Inferior parietal cortex (tissue), 1 donor: ENCODE results near the gene CARD10.
"Not testable (repeated sequence)": the region's sequence is repeated elsewhere in the genome, so short reads cannot be mapped to it uniquely, and the experiment has no call there.

Source experiments
- DNase-seq: peaks from one replicate; pipeline ENCODE4 v3.0.0-alpha.2; 2016; ENCODE audit errors: extremely low spot score

Gene CARD10

DNA sequence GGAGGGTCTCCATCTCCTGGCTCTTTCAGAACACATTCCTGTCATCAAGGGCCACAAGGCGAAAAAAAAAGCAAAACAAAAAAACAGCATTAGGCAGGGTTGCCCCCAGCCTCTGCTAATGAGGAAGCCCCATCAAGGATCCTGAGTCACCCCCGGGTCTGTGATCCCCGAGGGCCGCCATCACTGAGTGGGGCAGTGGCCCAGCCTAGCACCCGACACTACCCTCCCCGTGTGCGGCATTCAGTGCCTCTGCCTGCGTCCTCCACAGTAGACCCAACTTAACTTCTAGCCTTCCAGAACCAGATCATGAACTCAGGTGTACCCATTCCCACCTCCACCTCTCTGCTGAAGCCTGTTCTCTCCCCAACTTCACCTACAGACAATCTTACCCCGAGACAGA, 34.5 kb upstream of the CARD10 start:
- DNase-seq = no peak

DNA sequence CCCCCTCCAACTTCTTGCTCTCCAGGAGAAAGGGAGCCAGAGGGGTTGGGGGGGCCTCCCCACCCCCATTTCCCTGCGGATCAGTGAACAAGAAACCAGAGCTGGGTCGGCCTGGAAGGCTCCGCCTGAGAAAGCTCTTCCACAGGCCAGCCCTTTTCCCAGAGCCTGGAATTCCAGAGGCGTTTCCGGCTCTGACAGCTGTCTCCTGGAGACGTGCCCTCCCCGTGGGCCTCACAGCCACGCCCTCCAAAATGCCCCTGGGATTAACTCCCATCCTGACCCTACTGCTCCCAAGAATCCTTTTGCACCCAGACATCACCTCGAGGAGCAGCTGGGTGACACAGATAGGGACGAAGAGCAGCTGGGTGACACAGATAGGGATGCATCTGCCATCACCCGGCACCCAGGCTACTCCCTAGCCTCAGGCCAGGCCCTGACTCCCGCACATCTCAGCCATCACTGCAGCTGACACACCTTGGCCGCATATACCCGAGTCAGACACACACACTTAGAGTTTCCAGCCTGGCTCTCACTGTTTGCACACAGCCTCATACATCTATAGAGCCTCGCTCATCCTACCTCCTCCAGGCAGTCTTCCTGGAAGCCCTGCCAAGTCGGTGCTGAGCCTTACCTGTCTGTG, 33.4 kb upstream of the CARD10 start:
- DNase-seq = no peak

DNA sequence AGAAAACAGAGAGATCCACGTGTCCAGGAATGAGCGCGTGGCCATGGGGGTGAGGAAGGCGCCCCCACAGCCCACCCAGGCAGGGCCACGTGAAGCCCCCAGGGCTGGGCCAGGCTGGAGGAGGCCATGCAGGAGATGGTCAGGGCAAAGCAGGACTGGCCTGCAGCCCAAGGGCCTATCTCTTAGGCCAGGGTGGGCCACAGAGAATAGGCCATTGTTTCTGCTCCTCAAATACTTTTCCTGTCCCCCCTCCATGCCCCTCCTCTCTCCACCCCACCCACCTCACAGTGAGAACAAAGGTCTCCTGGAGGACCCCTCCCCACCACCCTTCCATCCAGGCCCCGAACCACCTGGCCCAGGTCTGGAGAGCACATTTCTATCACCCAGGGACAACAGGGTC, 32.8 kb upstream of the CARD10 start:
- no peak for DNase-seq

DNA sequence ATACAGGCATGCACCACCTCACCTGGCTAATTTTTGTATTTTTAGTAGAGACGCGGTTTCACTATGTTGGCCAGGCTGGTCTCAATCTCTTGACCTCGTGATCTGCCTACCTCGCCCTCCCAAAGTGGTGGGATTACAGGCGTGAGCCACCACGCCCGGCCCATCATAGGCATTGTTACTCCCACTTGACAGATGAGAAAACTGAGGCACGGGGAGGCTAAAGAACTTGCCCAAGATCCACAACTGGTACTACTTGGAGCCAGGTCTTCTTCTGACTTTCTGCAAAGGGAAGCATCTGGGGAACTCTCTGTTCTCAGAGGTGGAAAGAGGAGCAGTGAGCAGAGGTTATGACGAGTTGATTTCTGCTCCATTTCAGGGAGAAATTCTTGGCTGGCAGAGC, 31.7 kb upstream of the CARD10 start:
- DNase-seq = not testable (repeated sequence)

DNA sequence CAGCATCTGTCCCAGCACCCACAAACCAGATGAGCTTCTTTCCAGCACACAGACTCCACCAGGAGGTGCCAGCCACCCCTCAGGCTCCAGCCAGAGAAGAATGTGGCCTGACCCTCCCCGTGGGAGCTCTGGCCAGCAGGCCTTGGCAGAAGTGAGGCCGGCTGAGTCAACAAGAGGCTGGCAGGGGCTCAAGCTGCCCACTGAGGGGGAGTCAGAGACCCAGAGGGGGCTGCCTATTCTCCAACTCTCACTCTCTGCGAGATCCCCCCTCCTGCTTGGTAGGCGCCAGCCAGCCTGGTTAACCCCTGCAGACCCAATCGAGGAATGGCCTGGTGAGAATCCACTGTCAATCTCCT, 30.5 kb upstream of the CARD10 start:
- peak; percentile 73 for DNase-seq

DNA sequence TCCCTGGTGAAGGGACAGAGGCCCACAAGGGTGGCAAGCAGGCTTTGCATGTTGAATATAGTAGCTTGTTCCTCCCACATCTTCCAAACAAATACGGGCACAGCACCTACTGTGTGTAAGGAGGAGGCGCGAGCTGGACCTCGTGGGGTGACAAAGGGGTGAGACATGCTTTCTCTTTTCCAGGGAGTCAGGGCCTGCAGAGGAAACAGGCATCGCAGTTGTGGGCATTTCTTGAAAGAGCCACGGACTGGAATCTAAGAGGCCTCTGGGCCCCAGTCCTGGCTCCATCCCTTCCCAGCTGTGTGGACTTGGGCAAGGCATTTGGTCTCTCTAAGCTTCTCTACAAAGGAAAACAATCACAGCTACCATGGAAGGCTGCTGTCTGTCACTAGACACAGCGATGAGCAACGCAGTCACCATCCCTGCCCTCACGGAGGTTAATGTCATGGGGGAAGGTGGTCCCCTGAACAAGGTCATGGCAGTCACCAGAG, 28.1 kb upstream of the CARD10 start:
- DNase-seq = no peak

DNA sequence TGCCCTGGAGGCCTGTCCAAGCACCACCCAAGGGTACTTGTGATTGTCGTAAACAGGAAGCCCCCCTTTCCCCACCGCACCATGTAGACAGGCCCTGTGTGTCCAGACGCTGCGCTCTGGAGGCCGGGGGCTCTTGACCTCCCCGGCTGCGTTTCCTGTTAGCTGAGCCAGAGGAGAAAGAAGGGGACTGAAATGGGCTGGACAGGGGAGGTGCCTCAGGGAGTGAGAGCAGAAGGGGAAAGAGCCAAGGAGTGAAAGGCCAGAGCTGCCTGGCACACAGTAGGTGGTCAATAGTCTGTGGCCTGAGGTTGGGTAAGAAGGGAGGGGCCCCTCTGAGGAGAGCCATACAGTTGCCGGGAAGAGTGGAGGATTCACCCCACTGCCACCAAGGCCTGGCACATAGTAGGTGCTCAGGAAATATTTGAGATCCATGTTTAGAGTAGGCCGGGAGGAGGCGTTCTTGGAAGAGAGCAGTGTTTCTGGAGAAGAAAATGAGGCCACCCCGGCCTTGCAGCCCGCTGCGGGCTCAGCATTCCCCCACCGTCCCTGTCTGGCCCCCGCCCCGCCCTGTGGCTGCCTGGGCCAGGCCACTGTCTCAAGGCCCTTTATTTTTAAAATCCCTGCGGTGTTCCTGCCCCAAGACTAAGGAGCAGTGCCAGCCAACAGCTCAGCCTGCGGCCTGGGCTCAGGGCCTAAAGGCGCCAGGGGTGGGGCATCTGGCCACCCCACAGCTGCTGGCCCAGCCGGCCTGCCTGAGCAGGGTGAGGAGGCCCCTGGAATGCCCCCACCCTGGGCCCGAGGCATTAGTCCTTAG, 27.4 kb upstream of the CARD10 start:
- DNase-seq = no peak

DNA sequence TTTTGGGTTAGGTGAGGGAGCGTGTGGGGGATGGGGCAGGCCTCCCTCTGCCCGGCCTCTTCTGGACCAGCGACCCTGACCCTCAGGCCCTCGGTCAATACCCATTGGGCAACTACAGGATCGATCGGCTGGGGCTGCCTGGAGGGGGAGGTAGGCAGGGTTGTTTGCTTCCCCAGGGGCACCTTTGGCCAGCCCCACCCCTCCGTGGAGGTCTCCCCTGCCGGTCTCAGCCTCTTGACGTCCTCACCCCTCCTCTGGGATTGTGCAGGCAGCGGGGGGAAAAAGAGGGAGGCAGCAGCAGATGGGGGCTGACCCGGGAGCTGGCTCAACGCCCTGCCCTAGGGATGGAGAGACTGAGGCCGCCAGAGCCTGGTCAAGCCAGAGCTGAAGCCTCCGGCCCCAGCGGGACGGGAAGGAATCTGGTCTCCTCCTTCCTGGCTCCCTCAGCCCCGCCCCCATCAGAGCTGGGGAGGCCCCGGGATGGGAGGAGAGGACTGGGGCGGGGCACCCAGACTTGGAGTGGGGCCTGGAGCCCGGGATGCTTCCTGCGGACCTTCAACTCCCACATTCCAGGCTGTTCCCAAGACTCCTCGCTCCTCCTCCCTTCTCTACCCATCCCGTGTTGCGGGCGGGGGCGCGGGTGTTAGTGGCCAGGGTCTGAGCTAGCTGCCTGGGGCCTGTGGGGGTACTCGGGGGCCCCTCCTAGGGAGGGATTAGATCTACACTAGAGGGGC, 26.7 kb upstream of the CARD10 start:
- no peak for DNase-seq

DNA sequence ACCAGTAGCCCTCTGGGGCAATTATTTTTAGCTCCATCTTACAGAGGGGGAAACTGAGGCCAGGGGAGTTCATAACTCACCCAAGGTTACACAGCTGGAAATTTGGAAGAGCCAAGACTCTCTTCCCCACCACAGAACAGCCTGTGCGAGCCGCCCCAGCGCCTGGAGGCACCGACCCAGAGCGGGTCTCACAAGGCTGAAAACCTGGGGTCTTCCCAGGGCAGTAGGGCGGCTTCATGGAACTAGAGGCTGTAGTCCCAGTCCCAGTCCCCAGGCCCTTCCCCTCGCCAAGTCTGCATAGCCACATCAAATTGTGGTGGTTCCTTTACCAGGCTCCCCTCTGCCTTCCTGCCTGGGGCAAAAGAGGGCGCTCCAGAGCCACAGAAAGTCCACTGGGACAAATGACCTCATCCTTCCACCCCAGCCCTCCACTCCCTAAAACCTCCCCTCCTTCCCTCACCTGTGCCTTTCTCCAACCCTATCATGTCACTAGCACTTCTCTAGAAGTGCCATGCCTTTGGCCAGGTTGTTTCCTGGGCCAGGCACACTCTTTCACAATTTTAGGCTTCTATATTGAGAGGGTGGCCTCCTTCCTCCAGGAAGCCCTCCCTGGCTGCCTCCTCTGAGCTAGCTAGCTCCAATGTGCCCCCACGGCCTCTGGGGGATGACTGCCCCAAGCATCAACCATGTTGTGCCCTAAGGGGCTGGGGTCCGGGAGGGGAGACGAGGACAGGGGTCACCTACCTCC, 25.9 kb upstream of the CARD10 start:
- no peak for DNase-seq

DNA sequence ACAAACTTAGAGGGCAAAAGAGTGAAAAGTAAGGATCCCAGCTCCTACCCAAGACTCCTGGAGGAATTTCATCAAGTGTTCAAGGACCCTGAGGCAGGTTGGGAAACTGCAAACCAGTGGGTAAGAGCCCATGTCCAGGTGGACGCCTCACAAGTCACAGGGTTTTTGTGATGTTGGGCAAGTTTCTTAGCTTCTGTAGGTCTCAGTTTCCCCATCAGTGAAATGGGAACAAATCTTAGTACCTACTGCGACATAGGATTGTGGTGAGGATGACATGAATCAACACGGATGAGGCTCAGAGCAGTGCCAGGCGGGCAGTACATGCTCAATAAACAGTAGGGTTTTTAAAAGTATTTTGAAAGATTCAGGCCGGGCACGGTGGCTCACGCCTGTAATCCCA, 23.7 kb upstream of the CARD10 start:
- no peak for DNase-seq

DNA sequence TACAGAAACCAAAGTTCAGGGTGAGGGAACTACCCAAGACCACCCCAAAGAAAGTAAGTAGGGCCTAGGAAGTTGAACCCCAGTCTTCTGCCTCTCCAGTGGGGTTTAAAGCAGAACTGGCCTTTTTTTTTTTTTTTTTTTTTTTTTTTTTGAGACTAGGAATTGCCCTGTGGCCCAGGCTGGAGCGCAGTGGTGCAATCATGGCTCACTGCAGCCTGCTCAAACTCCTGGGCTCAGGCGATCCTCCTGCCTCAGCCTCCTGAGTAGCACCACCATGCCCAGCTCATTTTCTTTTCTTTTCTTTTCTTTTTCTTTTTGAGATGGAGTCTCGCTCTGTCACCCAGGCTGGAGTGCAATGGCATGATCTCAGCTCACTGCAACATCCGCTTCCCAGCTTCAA, 23.2 kb upstream of the CARD10 start:
- not testable (repeated sequence) for DNase-seq

DNA sequence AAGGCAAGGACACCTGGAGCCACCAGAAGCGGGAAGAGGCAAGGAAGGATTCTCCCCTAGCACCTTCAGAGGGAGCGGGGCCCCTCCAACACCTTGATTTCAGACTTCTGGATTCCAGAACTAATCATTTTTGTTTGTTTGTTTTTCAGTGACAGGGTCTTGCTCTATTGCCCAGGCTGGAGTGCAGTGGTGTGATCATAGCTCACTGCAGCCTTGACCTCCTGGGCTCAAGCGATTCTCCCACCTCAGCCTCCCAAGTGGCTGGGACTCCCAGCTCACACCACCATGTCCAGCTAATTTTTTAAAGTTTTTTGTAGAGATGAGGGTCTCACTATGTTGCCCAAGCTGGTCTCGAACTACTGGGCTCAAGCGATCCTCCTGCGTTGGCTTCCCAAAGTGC, 20.6 kb upstream of the CARD10 start:
- not testable (repeated sequence) for DNase-seq

DNA sequence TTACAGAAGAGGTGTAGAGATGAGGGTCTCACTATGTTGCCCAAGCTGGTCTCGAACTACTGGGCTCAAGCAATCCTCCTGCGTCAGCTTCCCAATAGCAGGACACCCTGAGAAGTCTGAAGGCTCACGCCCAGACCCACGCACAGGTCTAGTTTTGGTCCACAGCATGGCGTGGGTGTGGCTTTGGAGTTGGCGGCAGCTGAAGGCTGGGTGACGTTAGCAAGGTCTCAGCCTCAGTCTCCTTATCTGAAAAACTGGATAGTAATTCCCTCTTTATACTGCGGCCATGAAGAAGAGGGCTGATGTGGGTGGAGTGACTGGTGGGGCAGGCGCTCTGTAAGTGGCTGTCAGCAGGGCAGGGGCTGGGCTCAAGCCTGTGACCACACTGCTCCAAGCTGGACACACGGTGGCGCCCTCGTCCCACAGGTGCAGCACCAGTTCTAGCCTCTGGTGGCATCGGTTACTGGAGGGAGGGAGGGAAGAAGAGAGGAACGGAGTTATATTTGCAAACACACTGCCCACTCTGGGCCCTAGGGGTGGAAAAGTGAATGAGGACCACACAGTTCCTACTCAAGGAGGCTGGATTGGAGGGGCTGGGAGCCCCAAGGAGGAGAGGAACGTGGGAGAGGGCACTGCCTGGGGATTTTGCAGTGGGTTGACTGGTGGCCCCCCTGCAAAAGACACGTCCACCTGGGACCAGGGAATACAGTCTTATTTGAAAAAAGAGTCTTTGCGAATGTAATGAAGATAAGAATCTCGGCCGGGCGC, 19.6 kb upstream of the CARD10 start:
- peak; percentile 86 for DNase-seq

DNA sequence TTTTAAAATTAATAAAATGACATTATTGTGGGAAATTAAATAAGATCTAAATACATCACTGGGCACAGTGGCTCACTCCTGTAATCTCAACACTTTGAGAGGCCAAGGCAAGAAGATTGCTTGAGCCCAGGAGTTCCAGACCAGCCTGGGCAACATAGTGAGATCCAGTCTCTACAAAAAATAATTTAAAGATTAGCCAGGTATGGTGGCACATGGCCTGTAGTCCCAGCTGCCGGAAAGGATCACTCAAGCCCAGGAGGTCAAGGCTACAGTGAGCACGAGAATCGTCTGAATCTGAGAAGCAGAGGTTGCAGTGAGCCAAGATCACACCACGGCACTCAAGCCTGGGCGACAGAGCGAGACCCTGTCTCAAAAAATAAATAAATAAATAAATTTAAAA, 15.9 kb upstream of the CARD10 start:
- DNase-seq = no peak

DNA sequence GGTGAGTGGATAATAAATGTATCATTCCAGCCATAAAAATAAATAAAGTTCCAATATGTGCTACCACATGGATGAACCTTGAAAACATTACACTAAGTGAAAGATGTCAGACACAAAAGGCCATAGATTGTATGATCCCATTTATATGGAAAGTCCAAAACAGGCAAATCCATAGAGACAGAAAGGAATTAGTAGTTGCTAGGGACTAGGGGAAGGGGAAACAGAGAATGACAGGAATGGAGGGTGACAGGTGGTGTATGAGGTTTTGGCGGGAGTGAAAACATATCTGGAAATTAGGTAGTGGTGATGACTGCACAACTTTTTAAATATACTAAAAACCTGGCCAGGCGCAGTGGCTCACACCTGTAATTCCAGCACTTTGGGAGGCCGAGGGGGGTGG, 15.2 kb upstream of the CARD10 start:
- DNase-seq = no peak

DNA sequence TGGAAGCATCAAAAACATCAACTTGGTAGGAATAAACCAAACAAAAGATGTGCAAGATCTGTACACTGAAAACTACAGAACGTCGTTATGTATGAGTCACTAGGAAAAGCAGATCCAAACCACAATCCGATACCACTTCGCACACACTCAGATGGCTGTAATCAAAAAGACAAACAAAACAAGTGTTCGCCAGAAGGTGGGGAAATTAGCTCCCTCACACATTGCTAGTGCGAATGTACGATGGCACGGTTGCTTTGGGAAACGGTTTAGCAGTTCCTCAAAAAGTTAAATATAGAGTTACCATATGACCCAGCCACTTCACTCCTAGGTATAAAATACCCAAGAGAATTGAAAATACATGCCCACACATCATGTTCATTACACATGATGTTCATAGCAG, 14.8 kb upstream of the CARD10 start:
- peak; percentile 29 for DNase-seq

DNA sequence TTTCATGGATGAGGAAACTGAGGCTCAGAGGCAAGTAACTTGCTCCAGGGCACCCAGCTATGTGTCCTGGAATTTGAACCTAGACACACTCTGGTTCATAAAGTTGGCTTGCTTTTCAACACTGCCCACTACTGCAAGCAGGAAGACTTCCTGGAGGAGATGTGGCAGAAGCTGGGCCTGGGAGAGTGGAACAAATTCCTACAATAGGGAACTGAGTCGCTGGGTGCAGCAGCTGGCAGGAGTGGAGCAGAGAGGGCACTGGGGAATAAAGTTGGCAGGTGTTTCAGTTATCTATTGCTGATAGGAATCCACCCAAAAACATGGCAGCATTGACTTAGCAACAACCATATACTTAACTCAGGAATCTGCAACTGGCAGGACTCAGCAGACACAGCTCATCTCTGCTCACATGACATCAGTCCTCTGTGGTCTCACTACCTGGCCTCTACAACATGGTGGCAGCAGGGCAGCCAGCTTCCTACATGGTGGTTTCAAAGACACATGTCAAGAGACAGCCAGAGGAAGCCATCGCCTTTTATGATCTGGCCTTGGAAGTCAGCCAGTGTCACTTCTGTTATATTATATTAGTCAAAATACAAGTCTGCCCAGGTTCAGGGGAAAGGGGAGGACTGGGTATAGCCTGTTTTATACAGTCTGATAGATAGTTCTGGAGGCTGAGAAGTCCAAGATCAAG, 10.6 kb upstream of the CARD10 start:
- no peak for DNase-seq

DNA sequence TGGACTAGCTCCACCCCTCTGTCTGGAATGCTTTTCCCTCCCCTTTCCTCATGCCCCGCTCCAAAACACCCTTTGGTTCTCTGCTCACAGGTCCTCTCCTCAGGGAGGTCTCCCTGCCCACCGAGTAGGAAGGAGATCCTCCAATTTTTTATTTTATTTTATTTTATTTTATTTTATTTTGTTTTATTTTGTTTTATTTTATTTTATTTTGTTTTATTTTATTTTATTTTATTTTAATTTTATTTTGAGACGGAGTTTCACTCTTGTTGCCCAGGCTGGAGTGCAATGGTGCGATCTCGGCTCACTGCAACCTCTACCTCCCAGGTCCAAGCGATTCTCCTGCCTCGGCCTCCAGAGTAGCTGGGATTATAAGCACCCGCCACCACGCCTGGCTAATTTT, 8.7 kb upstream of the CARD10 start:
- not testable (repeated sequence) for DNase-seq

DNA sequence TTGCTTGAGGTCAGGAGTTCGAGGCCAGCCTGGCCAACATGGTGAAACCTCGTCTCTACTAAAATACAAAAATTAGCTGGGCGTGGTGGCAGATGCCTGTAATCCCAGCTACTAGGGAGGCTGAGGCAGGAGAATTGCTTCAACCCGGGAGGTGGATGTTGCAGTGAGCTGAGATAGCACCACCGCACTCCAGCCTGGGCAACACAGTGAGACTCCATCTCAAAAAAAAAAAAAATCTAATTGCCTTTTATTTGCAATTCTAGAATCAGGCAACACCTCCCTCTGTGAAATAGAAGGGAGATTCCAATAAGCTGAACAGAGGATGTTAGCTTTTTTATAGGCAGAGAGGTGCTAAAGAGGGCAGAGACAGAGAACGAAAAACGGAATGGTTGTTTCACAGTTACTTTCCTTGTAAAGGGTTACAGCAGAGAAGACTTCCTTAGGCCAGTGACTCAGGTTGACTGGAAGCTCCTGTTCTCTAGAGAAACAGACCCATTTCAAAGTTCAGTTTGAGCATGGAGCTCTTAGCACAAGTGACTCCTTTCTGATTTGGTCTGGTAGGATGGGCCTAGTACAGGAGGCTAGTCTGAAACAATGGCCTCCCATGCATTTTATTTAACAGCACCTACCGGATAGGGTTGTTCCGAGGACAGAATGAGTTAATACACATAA, 8.0 kb upstream of the CARD10 start:
- not testable (repeated sequence) for DNase-seq

DNA sequence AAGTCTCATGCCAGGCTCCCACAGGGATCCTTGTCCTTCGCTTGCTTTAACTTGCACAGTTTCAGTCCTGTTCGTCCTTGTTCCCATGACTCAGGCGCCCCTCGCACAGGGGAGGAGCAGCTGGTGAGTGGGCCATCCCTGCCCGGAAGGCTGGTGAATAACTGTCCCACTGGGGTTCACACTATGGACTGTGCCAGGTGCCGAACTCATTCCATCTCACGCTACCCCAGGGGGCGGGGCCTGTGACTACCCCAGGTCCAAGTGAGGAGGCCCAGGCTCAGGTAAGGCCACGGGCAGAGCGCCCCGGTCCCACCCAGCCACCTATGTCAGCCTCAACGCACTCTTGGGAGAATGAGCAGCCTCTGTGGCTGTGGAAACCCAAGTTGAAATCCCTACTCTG, 7.2 kb upstream of the CARD10 start:
- no peak for DNase-seq
